ENCODE results near the gene CDH20.
A peak's percentile ranks its signal among the peaks of the same experiment; 100 is the strongest.
"Not testable (repeated sequence)": the region's sequence is repeated elsewhere in the genome, so short reads cannot be mapped to it uniquely, and the experiment has no call there.

CDH20 gene

GRCh38 chr18:61340148-61340547 lies 6.9 kb downstream of the CDH20 start:
- Histone ChIP-seq H3K27ac (no peak overlapping the region), H3K27me3 (no peaks in the 10 kb centered on the region), H3K36me3 (no peaks in the 10 kb centered on the region), H3K4me2 (no peak overlapping the region), H4K20me1 (no peaks in the 10 kb centered on the region), H3K9me3 (no peaks in the 10 kb centered on the region), H3K4me1 (no peaks in the 10 kb centered on the region), H3K9ac (no peak overlapping the region), H3K4me3 (no peak overlapping the region)
- no peak for TF ChIP-seq Cebpa-rat (IDR thresholded peaks at IDR 0.05)

DNA sequence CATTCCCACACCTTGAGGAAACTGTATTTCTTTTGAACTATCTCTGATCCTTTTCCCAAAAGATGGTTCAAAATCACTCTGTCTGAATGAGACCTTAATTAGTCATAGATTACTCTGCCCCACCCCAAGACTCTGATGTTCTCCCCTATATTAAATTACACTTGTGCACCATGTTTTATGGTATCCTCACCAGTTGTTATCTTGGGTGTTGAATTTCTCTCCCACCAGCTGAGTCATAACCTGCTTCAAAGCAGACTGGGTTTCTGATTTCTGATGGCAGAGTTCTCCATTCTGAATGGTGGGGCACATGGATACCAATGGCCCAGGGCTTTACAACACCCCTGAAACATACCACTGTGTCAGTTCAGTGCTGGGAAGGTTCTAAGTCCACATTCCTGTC lies 15.0 kb downstream of the CDH20 start:
- Histone ChIP-seq H3K4me1 (no peaks in the 10 kb centered on the region), H3K4me2 (no peak overlapping the region), H3K9ac (no peak overlapping the region), H3K27me3 (no peaks in the 10 kb centered on the region), H3K36me3 (no peaks in the 10 kb centered on the region), H3K27ac (no peak overlapping the region), H3K9me3 (no peaks in the 10 kb centered on the region), H3K4me3 (no peak overlapping the region), H4K20me1 (no peaks in the 10 kb centered on the region)
- no peak for TF ChIP-seq Cebpa-rat (IDR thresholded peaks at IDR 0.05)

GRCh38 chr18:61350578-61350977 lies 17.3 kb downstream of the CDH20 start:
- Histone ChIP-seq H4K20me1 (no peaks in the 10 kb centered on the region), H3K27me3 (no peaks in the 10 kb centered on the region), H3K27ac (no peak overlapping the region), H3K36me3 (no peaks in the 10 kb centered on the region), H3K4me3 (no peak overlapping the region), H3K9me3 (no peaks in the 10 kb centered on the region), H3K4me1 (no peaks in the 10 kb centered on the region), H3K9ac (no peak overlapping the region), H3K4me2 (no peak overlapping the region)
- TF ChIP-seq Cebpa-rat (IDR thresholded peaks at IDR 0.05): no peak

GRCh38 chr18:61352059-61352458 lies 18.8 kb downstream of the CDH20 start:
- TF ChIP-seq Cebpa-rat (IDR thresholded peaks at IDR 0.05): no peak
- no peak overlapping the region for H3K27ac ChIP-seq
- no peak overlapping the region for H3K4me3 ChIP-seq
- H3K27me3 ChIP-seq: no peaks in the 10 kb centered on the region
- H3K9me3 ChIP-seq: no peaks in the 10 kb centered on the region
- no peak overlapping the region for H3K9ac ChIP-seq
- H3K36me3 ChIP-seq: no peaks in the 10 kb centered on the region
- H4K20me1 ChIP-seq: no peaks in the 10 kb centered on the region
- no peak overlapping the region for H3K4me2 ChIP-seq
- H3K4me1 ChIP-seq: no peaks in the 10 kb centered on the region

DNA sequence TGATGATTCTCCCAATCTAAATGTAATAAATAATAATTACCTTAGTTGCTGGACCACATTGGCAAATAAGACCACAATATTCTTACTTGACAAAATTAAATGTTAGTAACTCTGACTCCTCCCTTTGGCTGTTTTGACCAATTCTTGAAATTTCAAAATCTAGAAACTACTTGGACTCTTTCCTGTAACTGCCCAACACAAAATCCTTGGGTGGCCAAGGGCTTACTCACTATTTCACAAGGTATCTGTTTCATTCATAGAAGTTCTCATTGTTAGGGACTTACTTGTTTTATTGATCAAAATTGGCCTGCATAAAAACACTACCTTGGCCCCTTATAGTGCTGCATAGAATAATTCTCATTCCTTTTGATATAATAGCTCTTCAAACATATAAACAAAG lies 19.4 kb downstream of the CDH20 start:
- Histone ChIP-seq H3K4me3 (no peak overlapping the region), H3K27me3 (no peaks in the 10 kb centered on the region), H4K20me1 (no peaks in the 10 kb centered on the region), H3K4me1 (no peaks in the 10 kb centered on the region), H3K9ac (no peak overlapping the region), H3K36me3 (no peaks in the 10 kb centered on the region), H3K9me3 (no peaks in the 10 kb centered on the region), H3K4me2 (no peak overlapping the region), H3K27ac (no peak overlapping the region)
- TF ChIP-seq Cebpa-rat (IDR thresholded peaks at IDR 0.05): no peak

GRCh38 chr18:61360404-61361383 lies 27.5 kb downstream of the CDH20 start:
- H3K4me2 ChIP-seq: peak overlapping the region; percentile 58
- H3K27ac ChIP-seq: no peak overlapping the region
- TF ChIP-seq Cebpa-rat (IDR thresholded peaks at IDR 0.05): no peak
- no peaks in the 10 kb centered on the region for H3K9me3 ChIP-seq
- no peaks in the 10 kb centered on the region for H3K27me3 ChIP-seq
- no peaks in the 10 kb centered on the region for H3K36me3 ChIP-seq
- H3K4me1 ChIP-seq: peaks cover 24% of the 10 kb centered on the region
- H4K20me1 ChIP-seq: no peaks in the 10 kb centered on the region
- no peak overlapping the region for H3K9ac ChIP-seq
- H3K4me3 ChIP-seq: no peak overlapping the region

- no peaks in the 10 kb centered on the region for H3K9me3 ChIP-seq
- H3K27ac ChIP-seq: no peak overlapping the region
- H3K9ac ChIP-seq: no peak overlapping the region
- peaks cover 24% of the 10 kb centered on the region for H3K4me1 ChIP-seq
- H3K4me3 ChIP-seq: no peak overlapping the region
- H3K36me3 ChIP-seq: no peaks in the 10 kb centered on the region
- TF ChIP-seq Cebpa-rat (IDR thresholded peaks at IDR 0.05): no peak
- H3K27me3 ChIP-seq: no peaks in the 10 kb centered on the region
- no peaks in the 10 kb centered on the region for H4K20me1 ChIP-seq
- no peak overlapping the region for H3K4me2 ChIP-seq
Measured at GRCh38 chr18:61362511-61362910, 29.3 kb downstream of the CDH20 start.

DNA sequence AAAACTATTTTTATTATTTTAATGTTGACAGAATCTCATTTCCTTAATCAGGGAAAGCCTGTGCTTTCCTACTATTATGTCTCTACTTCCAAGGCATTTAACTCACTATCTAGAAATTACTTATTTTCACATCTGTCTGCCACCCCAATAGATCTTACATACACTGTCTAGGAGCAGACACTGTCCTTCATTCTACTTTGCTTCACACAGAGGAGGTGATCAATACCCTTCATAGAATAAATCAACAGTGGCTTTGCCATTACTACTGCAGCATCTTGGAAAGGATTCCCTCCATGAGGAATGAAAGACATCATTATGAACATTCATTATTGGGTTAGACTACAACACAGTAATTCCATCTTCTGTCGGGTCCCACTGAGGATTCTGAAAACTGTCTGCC lies 31.7 kb downstream of the CDH20 start:
- Histone ChIP-seq H3K27me3 (no peaks in the 10 kb centered on the region), H3K9ac (no peak overlapping the region), H4K20me1 (no peaks in the 10 kb centered on the region), H3K36me3 (no peaks in the 10 kb centered on the region), H3K4me1 (peaks cover 14% of the 10 kb centered on the region), H3K4me3 (no peak overlapping the region), H3K4me2 (no peak overlapping the region), H3K27ac (no peak overlapping the region), H3K9me3 (no peaks in the 10 kb centered on the region)
- no peak for TF ChIP-seq Cebpa-rat (IDR thresholded peaks at IDR 0.05)

- Histone ChIP-seq H3K27ac (no peak overlapping the region), H3K4me2 (no peak overlapping the region), H3K9ac (no peak overlapping the region), H3K4me1 (no peaks in the 10 kb centered on the region), H3K36me3 (no peaks in the 10 kb centered on the region), H3K4me3 (no peak overlapping the region), H3K9me3 (no peaks in the 10 kb centered on the region), H4K20me1 (no peaks in the 10 kb centered on the region), H3K27me3 (no peaks in the 10 kb centered on the region)
- no peak for TF ChIP-seq Cebpa-rat (IDR thresholded peaks at IDR 0.05)
Measured at GRCh38 chr18:61368001-61368400, 34.8 kb downstream of the CDH20 start.

DNA sequence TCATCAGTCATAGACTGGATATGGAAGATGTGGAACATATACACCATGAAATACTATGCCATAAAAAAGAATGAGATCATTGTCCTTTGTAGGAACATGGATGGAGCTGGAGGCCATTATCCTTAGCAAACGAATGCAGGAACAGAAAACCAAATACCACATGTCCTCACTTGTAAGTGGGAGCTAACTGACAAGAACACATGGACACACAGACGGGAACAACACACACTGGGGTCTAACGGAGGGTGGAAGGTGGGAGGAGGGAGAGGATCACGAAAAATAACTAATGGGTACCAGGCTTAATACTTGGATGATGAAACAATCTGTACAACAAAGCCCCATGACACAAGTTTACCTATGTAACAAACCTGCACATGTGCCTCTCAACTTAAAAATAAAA lies 36.4 kb downstream of the CDH20 start:
- H3K4me2 ChIP-seq, H3K27me3 ChIP-seq, H3K27ac ChIP-seq, H3K4me1 ChIP-seq, H3K9ac ChIP-seq, H3K9me3 ChIP-seq, H4K20me1 ChIP-seq, H3K36me3 ChIP-seq, H3K4me3 ChIP-seq: not testable (repeated sequence)

Measured in BLaER1 (cell line).